Neural progenitor cell (in vitro differentiated cells): Measurements from ENCODE around the gene SCN2A.

Experiments
- CTCF ChIP-seq: fragments of 200-600 bp; sonication (generic); IDR thresholded peaks from 2 replicates; pipeline ENCODE4 v1.5.1; 2017; ENCODE audit warnings: antibody characterized with exemption, mild to moderate bottlenecking
- EZH2 ChIP-seq: fragments of 200-600 bp; sonication (generic); IDR thresholded peaks from 2 replicates; pipeline ENCODE4 v1.6.1; 2017; ENCODE audit warnings: antibody characterized with exemption, mild to moderate bottlenecking, moderate library complexity

- TF ChIP-seq EZH2 (no peak), CTCF (no peak)
Measured at GRCh38 chr2:165294912-165295311, 55.7 kb downstream of the SCN2A start.
